NB4 (cell line): Measurements from ENCODE around the gene CCDC57.

Source experiments
- MYC ChIP-seq: IDR thresholded peaks from 2 replicates; pipeline ENCODE4 v1.6.1; 2011; ENCODE audit warnings: low read depth, low read length
- POLR2A ChIP-seq: IDR thresholded peaks from 2 replicates; pipeline ENCODE4 v1.6.1; 2011; ENCODE audit warnings: mild to moderate bottlenecking; ENCODE audit not compliant: insufficient read length; ENCODE audit errors: extremely low read depth
- TF ChIP-seq, protein P1 (sequence below): IDR thresholded peaks from one replicate; pipeline ENCODE4 v1.5.1; 2012; ENCODE audit warnings: low read depth, low read length

DNA sequence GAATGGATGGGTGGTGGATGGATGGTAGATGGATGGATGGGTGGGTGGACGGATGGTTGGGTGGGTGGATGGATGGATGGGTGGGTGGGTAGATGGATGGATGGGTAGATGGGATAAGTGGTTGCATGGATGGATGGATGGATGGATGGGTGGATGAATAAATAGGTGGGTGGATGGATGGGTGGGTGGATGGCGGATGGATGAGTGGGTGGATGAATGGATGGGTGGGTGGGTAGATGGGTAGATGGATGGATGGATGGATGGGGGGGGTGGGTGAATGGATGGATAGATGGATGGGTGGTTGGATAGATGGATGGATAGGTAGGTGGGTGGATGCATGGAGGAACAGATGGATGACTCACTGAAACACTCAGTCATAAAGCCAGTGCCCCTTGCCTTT lies 63.6 kb downstream of the CCDC57 start:
- no peak for TF ChIP-seq MYC
- TF ChIP-seq, protein P1, sequence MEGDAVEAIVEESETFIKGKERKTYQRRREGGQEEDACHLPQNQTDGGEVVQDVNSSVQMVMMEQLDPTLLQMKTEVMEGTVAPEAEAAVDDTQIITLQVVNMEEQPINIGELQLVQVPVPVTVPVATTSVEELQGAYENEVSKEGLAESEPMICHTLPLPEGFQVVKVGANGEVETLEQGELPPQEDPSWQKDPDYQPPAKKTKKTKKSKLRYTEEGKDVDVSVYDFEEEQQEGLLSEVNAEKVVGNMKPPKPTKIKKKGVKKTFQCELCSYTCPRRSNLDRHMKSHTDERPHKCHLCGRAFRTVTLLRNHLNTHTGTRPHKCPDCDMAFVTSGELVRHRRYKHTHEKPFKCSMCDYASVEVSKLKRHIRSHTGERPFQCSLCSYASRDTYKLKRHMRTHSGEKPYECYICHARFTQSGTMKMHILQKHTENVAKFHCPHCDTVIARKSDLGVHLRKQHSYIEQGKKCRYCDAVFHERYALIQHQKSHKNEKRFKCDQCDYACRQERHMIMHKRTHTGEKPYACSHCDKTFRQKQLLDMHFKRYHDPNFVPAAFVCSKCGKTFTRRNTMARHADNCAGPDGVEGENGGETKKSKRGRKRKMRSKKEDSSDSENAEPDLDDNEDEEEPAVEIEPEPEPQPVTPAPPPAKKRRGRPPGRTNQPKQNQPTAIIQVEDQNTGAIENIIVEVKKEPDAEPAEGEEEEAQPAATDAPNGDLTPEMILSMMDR, result no peak
- TF ChIP-seq POLR2A, result no peak
